Fibroblast of lung (primary cell): ENCODE data around the gene FBXO38. TPM values are rescaled to one million over a fixed set of nuclear protein-coding genes. Genes with fewer than 3 reads are reported as not detected.

Source experiments
- DNase-seq, 2 donors: peaks; one replicate each; pipeline versions ENCODE4 v3.0.0 to v3.0.0-alpha.2; 2010; ENCODE audit warnings: low read depth in 2 of 2
- H2AFZ ChIP-seq: 2 replicates; pipeline ENCODE4 v1.5.1; 2012; ENCODE audit warnings: low read length, control low read depth, inconsistent platforms
- H3K27ac ChIP-seq: 2 replicates; pipeline ENCODE4 v1.5.1; 2011; ENCODE audit warnings: low read length, control low read depth; ENCODE audit not compliant: insufficient read depth
- H3K27me3 ChIP-seq: 2 replicates; pipeline ENCODE4 v1.5.1; 2011; ENCODE audit warnings: mild to moderate bottlenecking, low read length; ENCODE audit not compliant: control insufficient read depth, insufficient read depth
- H3K36me3 ChIP-seq: 2 replicates; pipeline ENCODE4 v1.5.1; 2011; ENCODE audit warnings: low read length; ENCODE audit not compliant: control insufficient read depth, insufficient read depth
- H3K4me1 ChIP-seq: 2 replicates; pipeline ENCODE4 v1.5.1; 2011; ENCODE audit warnings: low read length; ENCODE audit not compliant: control insufficient read depth, insufficient read depth; ENCODE audit errors: extremely low read depth
- H3K4me2 ChIP-seq: 2 replicates; pipeline ENCODE4 v1.5.1; 2011; ENCODE audit warnings: low read length, control low read depth; ENCODE audit not compliant: insufficient read depth; ENCODE audit errors: extremely low read depth
- H3K4me3 ChIP-seq, 4 experiments: fragments of 200-600 bp in 1 of 4; sonication (generic) in 1 of 4; replicated peaks in 1 of 4; 2 replicates each; pipeline ENCODE4 v1.5.1; 2011 to 2016; ENCODE audit warnings: low read length in 4 of 4, low read depth in 3 of 4, mild to moderate bottlenecking in 3 of 4, control low read depth in 2 of 4, inconsistent platforms in 1 of 4, mixed read lengths in 1 of 4; ENCODE audit not compliant: insufficient read depth in 1 of 4; ENCODE audit errors: control extremely low read depth in 1 of 4
- H3K79me2 ChIP-seq: 2 replicates; pipeline ENCODE4 v1.5.1; 2012; ENCODE audit warnings: mild to moderate bottlenecking, low read length, inconsistent platforms; ENCODE audit not compliant: control insufficient read depth, insufficient read depth
- H3K9ac ChIP-seq: 2 replicates; pipeline ENCODE4 v1.5.1; 2011; ENCODE audit warnings: mild to moderate bottlenecking, low read length, control low read depth; ENCODE audit not compliant: insufficient read depth
- H3K9me3 ChIP-seq: 2 replicates; pipeline ENCODE4 v1.5.1; 2012; ENCODE audit warnings: low read depth, low read length; ENCODE audit not compliant: control insufficient read depth, insufficient read depth
- H4K20me1 ChIP-seq: 2 replicates; pipeline ENCODE4 v1.5.1; 2011; ENCODE audit warnings: low read length; ENCODE audit not compliant: control insufficient read depth, insufficient read depth; ENCODE audit errors: extremely low read depth
- CTCF ChIP-seq, 2 donors: IDR thresholded peaks in 1 of 2; conservative IDR thresholded peaks in 1 of 2; 1 replicate in 1 of 2; 2 replicates in 1 of 2; pipeline ENCODE4 v1.5.1; 2011 to 2012; ENCODE audit warnings: low read length in 2 of 2, control low read depth in 1 of 2, inconsistent platforms in 1 of 2, low read depth in 1 of 2, mild to moderate bottlenecking in 1 of 2
- EZH2 ChIP-seq: IDR thresholded peaks from 2 replicates; pipeline ENCODE4 v1.5.1; 2012; ENCODE audit warnings: low read length, control low read depth, mild to moderate bottlenecking; ENCODE audit errors: missing control alignments
- polyA plus RNA-seq, 2 donors: library from polyadenylated mRNA; depleted of rRNA in 1 of 2; stranded (reverse) in 1 of 2; unstranded in 1 of 2; fragments of >200 nt; gene quantifications; 2 replicates each; pipeline ENCODE4 v1.2.1, GENCODE V29; 2011 to 2012; ENCODE audit warnings: missing spikeins in 1 of 2
- total RNA-seq: library from RNA; depleted of rRNA; stranded (reverse); fragments of >200 nt; gene quantifications from 2 replicates; pipeline ENCODE4 v1.2.1, GENCODE V29; 2014

The FBXO38 gene
- total and polyA plus RNA-seq, 2 donors (not counting 1 experiment from before 2014, with no cell fraction given), result 25.0 to 62.4 TPM

GRCh38 chr5:148376198-148376597, 7.6 kb upstream of the FBXO38 start:
- no peaks in the 10 kb centered on the region for H4K20me1 ChIP-seq
- no peak overlapping the region for H3K4me2 ChIP-seq
- H3K79me2 ChIP-seq, result no peaks in the 10 kb centered on the region
- H2AFZ ChIP-seq, result no peak overlapping the region
- no peaks in the 10 kb centered on the region for H3K27me3 ChIP-seq
- H3K9me3 ChIP-seq, result no peaks in the 10 kb centered on the region
- H3K9ac ChIP-seq, result no peak overlapping the region
- H3K36me3 ChIP-seq, result no peaks in the 10 kb centered on the region
- H3K27ac ChIP-seq, result no peak overlapping the region
- H3K4me1 ChIP-seq, result no peaks in the 10 kb centered on the region
- DNase-seq, result no peak
- no peak for TF ChIP-seq EZH2
- TF ChIP-seq CTCF (conservative IDR thresholded peaks at IDR 0.05 in 1 of 2, IDR thresholded peaks at IDR 0.05 in 1 of 2; ENCODE audit: low read depth in 1 of 2, low read length in 2 of 2), result no peak
- H3K4me3 ChIP-seq, result no peak overlapping the region

- Histone ChIP-seq H3K4me3 (no peak overlapping the region), H3K9ac (no peak overlapping the region), H3K36me3 (no peaks in the 10 kb centered on the region), H3K27ac (no peak overlapping the region), H3K27me3 (no peaks in the 10 kb centered on the region), H3K79me2 (no peaks in the 10 kb centered on the region), H3K9me3 (no peaks in the 10 kb centered on the region), H3K4me1 (no peaks in the 10 kb centered on the region), H2AFZ (no peak overlapping the region), H3K4me2 (no peak overlapping the region), H4K20me1 (no peaks in the 10 kb centered on the region)
- TF ChIP-seq CTCF (conservative IDR thresholded peaks at IDR 0.05 in 1 of 2, IDR thresholded peaks at IDR 0.05 in 1 of 2; ENCODE audit: low read depth in 1 of 2, low read length in 2 of 2) (no peak), EZH2 (no peak)
- DNase-seq, result no peak
These were observed 5.1 kb upstream of the FBXO38 start for GRCh38 chr5:148378670-148379069.

- Histone ChIP-seq H3K36me3 (no peaks in the 10 kb centered on the region), H3K9ac (no peak overlapping the region), H3K4me2 (no peak overlapping the region), H3K4me3 (no peak overlapping the region), H3K4me1 (no peaks in the 10 kb centered on the region), H2AFZ (no peak overlapping the region), H3K27me3 (no peaks in the 10 kb centered on the region), H4K20me1 (no peaks in the 10 kb centered on the region), H3K27ac (no peak overlapping the region), H3K79me2 (peaks cover 4% of the 10 kb centered on the region), H3K9me3 (no peaks in the 10 kb centered on the region)
- TF ChIP-seq CTCF (conservative IDR thresholded peaks at IDR 0.05 in 1 of 2, IDR thresholded peaks at IDR 0.05 in 1 of 2; ENCODE audit: low read depth in 1 of 2, low read length in 2 of 2) (no peak), EZH2 (no peak)
- DNase-seq, result no peak
These were observed 4.4 kb upstream of the FBXO38 start for GRCh38 chr5:148379340-148379739.
